GM18907 (cell line): ENCODE results near the gene DTX3.
"Not testable (repeated sequence)": the region's sequence is repeated elsewhere in the genome, so short reads cannot be mapped to it uniquely, and the experiment has no call there.

Source experiments
- ATAC-seq: cut with Tn5 transposase; IDR thresholded peaks from one replicate; pipeline ENCODE4 v1.9.1; 2021; ENCODE audit warnings: mild to moderate bottlenecking, moderate library complexity; ENCODE audit not compliant: unreplicated experiment

The DTX3 gene

GRCh38 chr12:57604454-57604991 lies at the start of gene DTX3:
Gene DTX3 (plus strand): TSS chr12:57604824. CDS start chr12:57606518, 1,694 bp downstream.
- peak; percentile 57 for ATAC-seq

- ATAC-seq = no peak
Measured at GRCh38 chr12:57554897-57555296, 49.7 kb upstream of the DTX3 start.

GRCh38 chr12:57558864-57559263 lies 45.8 kb upstream of the DTX3 start:
- ATAC-seq = no peak

- ATAC-seq = no peak
Measured at GRCh38 chr12:57560516-57560915, 44.1 kb upstream of the DTX3 start.

GRCh38 chr12:57561117-57561516 lies 43.5 kb upstream of the DTX3 start:
- not testable (repeated sequence) for ATAC-seq

GRCh38 chr12:57563358-57563757 lies 41.3 kb upstream of the DTX3 start:
- ATAC-seq = no peak

- ATAC-seq = no peak
Measured at GRCh38 chr12:57564178-57564740, 40.4 kb upstream of the DTX3 start.

GRCh38 chr12:57568838-57569237 lies 35.8 kb upstream of the DTX3 start:
- ATAC-seq = no peak

- ATAC-seq = no peak
Measured at GRCh38 chr12:57569858-57570257, 34.8 kb upstream of the DTX3 start.

GRCh38 chr12:57570438-57570837 lies 34.2 kb upstream of the DTX3 start:
- ATAC-seq = not testable (repeated sequence)

GRCh38 chr12:57571926-57572762 lies 32.5 kb upstream of the DTX3 start:
- ATAC-seq = no peak

- ATAC-seq = no peak
Measured at GRCh38 chr12:57574795-57575194, 29.8 kb upstream of the DTX3 start.

- no peak for ATAC-seq
Measured at GRCh38 chr12:57575771-57576612, 28.6 kb upstream of the DTX3 start.

- ATAC-seq = no peak
Measured at GRCh38 chr12:57576613-57577160, 27.9 kb upstream of the DTX3 start.

- no peak for ATAC-seq
Measured at GRCh38 chr12:57577981-57578758, 26.5 kb upstream of the DTX3 start.

GRCh38 chr12:57579011-57579410 lies 25.6 kb upstream of the DTX3 start:
- no peak for ATAC-seq

- ATAC-seq = no peak
Measured at GRCh38 chr12:57579677-57580465, 24.8 kb upstream of the DTX3 start.

- no peak for ATAC-seq
Measured at GRCh38 chr12:57580466-57580795, 24.2 kb upstream of the DTX3 start.

- no peak for ATAC-seq
Measured at GRCh38 chr12:57581802-57582201, 22.8 kb upstream of the DTX3 start.

- no peak for ATAC-seq
Measured at GRCh38 chr12:57582440-57582839, 22.2 kb upstream of the DTX3 start.
